ENCODE results near the gene RNF133.

The RNF133 gene

GRCh38 chr7:122699017-122699416 is at the start of gene RNF133:
TSS of gene RNF133 (minus strand) at chr7:122699117. CDS start at chr7:122698918, 199 bp downstream.
- Histone ChIP-seq H3K4me1 (ENCODE audit: low read length) (no peaks in the 10 kb centered on the region), H3K79me2 (ENCODE audit: low read length) (peaks cover 19% of the 10 kb centered on the region; the same call in 1 of the 2 replicates), H3K36me3 (replicated peaks; ENCODE audit: insufficient read depth, low read length) (peaks cover 3% of the 10 kb centered on the region; the same call in 1 of the 2 replicates), H3K4me2 (ENCODE audit: low read depth, low read length) (no peak within 1 kb of the TSS), H3K9me3 (replicated peaks; ENCODE audit: insufficient read depth, low read length) (no peaks in the 10 kb centered on the region), H2AFZ (ENCODE audit: low read length) (no peak within 1 kb of the TSS), H3K9ac (ENCODE audit: low read length) (no peak within 1 kb of the TSS), H3K27me3 (replicated peaks; ENCODE audit: insufficient read depth, low read length) (no peaks in the 10 kb centered on the region), H3F3A (ENCODE audit: insufficient read depth, low read length) (no peaks in the 10 kb centered on the region), H4K20me1 (ENCODE audit: insufficient read depth, low read length) (no peaks in the 10 kb centered on the region), H3K27ac (ENCODE audit: low read length) (no peak within 1 kb of the TSS), H3K4me3 (ENCODE audit: low read length) (no peak within 1 kb of the TSS), H3K9me2 (replicated peaks; ENCODE audit: insufficient read depth, low read length) (no peaks in the 10 kb centered on the region)
- TF ChIP-seq CTCF (IDR thresholded peaks at IDR 0.05; ENCODE audit: low read length): no peak
- no peak for TF ChIP-seq EZH2phosphoT487 (IDR thresholded peaks at IDR 0.05; ENCODE audit: low read length)
- TF ChIP-seq EZH2 (optimal IDR thresholded peaks at IDR 0.05; ENCODE audit: low read depth, low read length): no peak
- no peak for DNase-seq

- Histone ChIP-seq H3K9ac (ENCODE audit: low read length) (no peak overlapping the region), H3K27me3 (replicated peaks; ENCODE audit: insufficient read depth, low read length) (no peaks in the 10 kb centered on the region), H3K4me2 (ENCODE audit: low read depth, low read length) (no peak overlapping the region), H3K4me1 (ENCODE audit: low read length) (peaks cover 9% of the 10 kb centered on the region), H3K36me3 (replicated peaks; ENCODE audit: insufficient read depth, low read length) (no peaks in the 10 kb centered on the region), H4K20me1 (ENCODE audit: insufficient read depth, low read length) (no peaks in the 10 kb centered on the region), H2AFZ (ENCODE audit: low read length) (no peak overlapping the region), H3K9me3 (replicated peaks; ENCODE audit: insufficient read depth, low read length) (no peaks in the 10 kb centered on the region), H3K27ac (ENCODE audit: low read length) (no peak overlapping the region), H3K79me2 (ENCODE audit: low read length) (peaks cover 8% of the 10 kb centered on the region; the same call in 1 of the 2 replicates), H3K9me2 (replicated peaks; ENCODE audit: insufficient read depth, low read length) (no peaks in the 10 kb centered on the region), H3K4me3 (ENCODE audit: low read length) (no peak overlapping the region), H3F3A (ENCODE audit: insufficient read depth, low read length) (no peaks in the 10 kb centered on the region)
- TF ChIP-seq EZH2 (optimal IDR thresholded peaks at IDR 0.05; ENCODE audit: low read depth, low read length) (no peak), EZH2phosphoT487 (IDR thresholded peaks at IDR 0.05; ENCODE audit: low read length) (no peak), CTCF (IDR thresholded peaks at IDR 0.05; ENCODE audit: low read length) (no peak)
- no peak for DNase-seq
Observed at GRCh38 chr7:122748195-122748594, 49.3 kb upstream of the RNF133 start.

- no peak overlapping the region for H3K4me2 ChIP-seq (ENCODE audit: low read depth, low read length)
- no peak for TF ChIP-seq EZH2 (optimal IDR thresholded peaks at IDR 0.05; ENCODE audit: low read depth, low read length)
- no peak for TF ChIP-seq CTCF (IDR thresholded peaks at IDR 0.05; ENCODE audit: low read length)
- no peak for TF ChIP-seq EZH2phosphoT487 (IDR thresholded peaks at IDR 0.05; ENCODE audit: low read length)
- no peaks in the 10 kb centered on the region for H4K20me1 ChIP-seq (ENCODE audit: insufficient read depth, low read length)
- H3K79me2 ChIP-seq (ENCODE audit: low read length): peaks cover 9% of the 10 kb centered on the region; the same call in 1 of the 2 replicates
- no peak overlapping the region for H3K27ac ChIP-seq (ENCODE audit: low read length)
- no peak overlapping the region for H3K9ac ChIP-seq (ENCODE audit: low read length)
- peaks cover 9% of the 10 kb centered on the region for H3K4me1 ChIP-seq (ENCODE audit: low read length)
- H3K36me3 ChIP-seq (replicated peaks; ENCODE audit: insufficient read depth, low read length): no peaks in the 10 kb centered on the region
- H2AFZ ChIP-seq (ENCODE audit: low read length): no peak overlapping the region
- no peaks in the 10 kb centered on the region for H3F3A ChIP-seq (ENCODE audit: insufficient read depth, low read length)
- H3K4me3 ChIP-seq (ENCODE audit: low read length): no peak overlapping the region
- no peak for DNase-seq
- no peaks in the 10 kb centered on the region for H3K9me2 ChIP-seq (replicated peaks; ENCODE audit: insufficient read depth, low read length)
- no peaks in the 10 kb centered on the region for H3K27me3 ChIP-seq (replicated peaks; ENCODE audit: insufficient read depth, low read length)
- H3K9me3 ChIP-seq (replicated peaks; ENCODE audit: insufficient read depth, low read length): no peaks in the 10 kb centered on the region
Observed at GRCh38 chr7:122746948-122747347, 48.0 kb upstream of the RNF133 start.
